Natural killer cell (primary cell): ENCODE data around the gene FAT1. TPM values are rescaled to one million over a fixed set of nuclear protein-coding genes. Genes with fewer than 3 reads are reported as not detected.

Experiments
- ATAC-seq, 3 donors: fragments of 150-1000 bp in 2 of 3; fragments of 200-7000 bp in 1 of 3; cut with Tn5 transposase; 1 replicate in 1 of 3; 2 replicates in 2 of 3; pipeline ENCODE4 v1.10.0; 2021; ENCODE audit warnings: mild to moderate bottlenecking in 2 of 3, moderate library complexity in 2 of 3
- DNase-seq, 2 donors: peaks; one replicate each; pipeline versions ENCODE4 v3.0.0 to v3.0.0-alpha.2; 2013 to 2021; ENCODE audit warnings: mixed read lengths in 1 of 2
- H3K27ac ChIP-seq: one replicate; pipeline ENCODE4 v1.5.1; 2013; ENCODE audit warnings: mild to moderate bottlenecking, low read length
- H3K27me3 ChIP-seq: one replicate; pipeline ENCODE4 v1.6.1; 2013; ENCODE audit warnings: low read length; ENCODE audit not compliant: control insufficient read depth, insufficient read depth
- H3K36me3 ChIP-seq: one replicate; pipeline ENCODE4 v1.6.1; 2013; ENCODE audit warnings: low read length; ENCODE audit not compliant: control insufficient read depth, insufficient read depth
- H3K4me1 ChIP-seq: one replicate; pipeline ENCODE4 v1.6.1; 2013; ENCODE audit warnings: low read length; ENCODE audit not compliant: control insufficient read depth, insufficient read depth
- H3K4me3 ChIP-seq: one replicate; pipeline ENCODE4 v1.5.1; 2013; ENCODE audit warnings: low read length
- H3K9me3 ChIP-seq: one replicate; pipeline ENCODE4 v1.6.1; 2013; ENCODE audit warnings: low read length; ENCODE audit not compliant: control insufficient read depth, insufficient read depth
- H3K27ac Mint-ChIP-seq, 2 donors: one replicate each; pipeline ENCODE4 v1.8.0; 2022; ENCODE audit warnings: mild to moderate bottlenecking in 2 of 2, mixed read lengths in 2 of 2, moderate library complexity in 1 of 2
- H3K27me3 Mint-ChIP-seq, 2 donors: one replicate each; pipeline ENCODE4 v1.8.0; 2022; ENCODE audit warnings: low read depth in 2 of 2, mixed read lengths in 2 of 2
- H3K36me3 Mint-ChIP-seq: one replicate; pipeline ENCODE4 v1.8.0; 2022; ENCODE audit warnings: mixed read lengths
- H3K4me1 Mint-ChIP-seq, 2 donors: one replicate each; pipeline ENCODE4 v1.8.0; 2022; ENCODE audit warnings: mixed read lengths in 2 of 2
- H3K4me3 Mint-ChIP-seq: one replicate; pipeline ENCODE4 v1.8.0; 2022; ENCODE audit warnings: mild to moderate bottlenecking, moderate library complexity, mixed read lengths
- H3K9me3 Mint-ChIP-seq, 2 donors: one replicate each; pipeline ENCODE4 v1.8.0; 2022; ENCODE audit warnings: mixed read lengths in 2 of 2
- CTCF ChIP-seq: fragments of 200-600 bp; IDR thresholded peaks from one replicate; pipeline ENCODE4 v1.8.0; 2022; ENCODE audit warnings: antibody characterized with exemption
- WGBS: methylation state at CpG from one replicate; pipeline ENCODE4 v1.1.7; 2013; ENCODE audit warnings: missing lambda C conversion rate; ENCODE audit not compliant: insufficient coverage; 5-methylcytosine and 5-hydroxymethylcytosine counted together
- intact Hi-C: fragments of 100-400 bp; cut with micrococcal nuclease; formaldehyde crosslinking; loops from one replicate; pipeline ENCODE4 v1.14.2; 2022
- total RNA-seq, 4 donors: library from RNA; stranded (reverse); fragments of 120-200 nt in 1 of 4; gene quantifications; one replicate each; pipeline versions ENCODE4 v1.2.3 to v1.2.4, GENCODE V29; 2013 to 2022

The FAT1 gene
- total RNA-seq, 3 donors from 2014 or later (not counting 1 experiment from before 2014, with no cell fraction given), result not detected

GRCh38 chr4:186553717-186554116, 169.9 kb downstream of the FAT1 start:
- Histone ChIP-seq H3K36me3 (no peaks in the 10 kb centered on the region), H3K9me3 (no peaks in the 10 kb centered on the region), H3K4me1 (no peaks in the 10 kb centered on the region), H3K27me3 (peaks cover 7% of the 10 kb centered on the region), H3K4me3 (no peak overlapping the region), H3K27ac (no peak overlapping the region)
- peaks cover 0 to 7% of the 10 kb centered on the region in 2 donors for H3K9me3 Mint-ChIP-seq
- 68% methylated on average over 12 of the region's 13 CpGs for WGBS
- no peak for TF ChIP-seq CTCF
- intact Hi-C loops, result no loop called here
- H3K27me3 Mint-ChIP-seq, result peaks cover 4 to 6% of the 10 kb centered on the region in 2 donors
- H3K4me1 Mint-ChIP-seq, result no peaks in the 10 kb centered on the region
- H3K4me3 Mint-ChIP-seq, result no peak overlapping the region
- H3K27ac Mint-ChIP-seq, result no peak overlapping the region
- DNase-seq (no peak), ATAC-seq (no peak)
- no peaks in the 10 kb centered on the region for H3K36me3 Mint-ChIP-seq

GRCh38 chr4:186551849-186552248, 171.8 kb downstream of the FAT1 start:
- H3K9me3 Mint-ChIP-seq, result peaks cover 6 to 12% of the 10 kb centered on the region in 2 donors
- no peak overlapping the region for H3K27ac Mint-ChIP-seq
- no peak overlapping the region for H3K4me3 Mint-ChIP-seq
- Histone ChIP-seq H3K4me3 (no peak overlapping the region), H3K36me3 (no peaks in the 10 kb centered on the region), H3K27ac (no peak overlapping the region), H3K4me1 (no peaks in the 10 kb centered on the region), H3K9me3 (no peaks in the 10 kb centered on the region), H3K27me3 (peaks cover 7% of the 10 kb centered on the region)
- peaks cover 4 to 6% of the 10 kb centered on the region in 2 donors for H3K27me3 Mint-ChIP-seq
- no peaks in the 10 kb centered on the region for H3K36me3 Mint-ChIP-seq
- DNase-seq, result no peak
- TF ChIP-seq CTCF, result no peak
- intact Hi-C loops, result no loop called here
- 92% methylated on average over 1 of the region's 2 CpGs for whole genome bisulfite sequencing
- no peak for ATAC-seq
- peaks cover 0 to 6% of the 10 kb centered on the region in 2 donors for H3K4me1 Mint-ChIP-seq

GRCh38 chr4:186545436-186545835, 178.2 kb downstream of the FAT1 start:
- Histone ChIP-seq H3K27me3 (no peaks in the 10 kb centered on the region), H3K36me3 (no peaks in the 10 kb centered on the region), H3K4me3 (no peak overlapping the region), H3K27ac (no peak overlapping the region), H3K4me1 (no peaks in the 10 kb centered on the region), H3K9me3 (peaks cover 3% of the 10 kb centered on the region)
- H3K27ac Mint-ChIP-seq, result no peak overlapping the region
- H3K4me3 Mint-ChIP-seq, result no peak overlapping the region
- 79% methylated on average over 7 of the region's 7 CpGs for WGBS
- H3K4me1 Mint-ChIP-seq, result peaks cover 0 to 6% of the 10 kb centered on the region in 2 donors
- intact Hi-C loops, result no loop called here
- no peak for DNase-seq
- no peaks in the 10 kb centered on the region for H3K36me3 Mint-ChIP-seq
- no peak for ATAC-seq
- no peak for TF ChIP-seq CTCF
- peaks cover 14 to 18% of the 10 kb centered on the region in 2 donors for H3K9me3 Mint-ChIP-seq
- no peaks in the 10 kb centered on the region for H3K27me3 Mint-ChIP-seq

GRCh38 chr4:186543206-186543605, 180.4 kb downstream of the FAT1 start:
- H3K36me3 Mint-ChIP-seq, result no peaks in the 10 kb centered on the region
- H3K9me3 Mint-ChIP-seq, result peaks cover 13 to 20% of the 10 kb centered on the region in 2 donors

More at GRCh38 chr4:186543206-186543605, 180.4 kb downstream of the FAT1 start:
- H3K4me1 Mint-ChIP-seq, result peaks cover 0 to 6% of the 10 kb centered on the region in 2 donors
- H3K4me1 ChIP-seq, result no peaks in the 10 kb centered on the region
- DNase-seq (no peak), ATAC-seq (no peak)
- no peak overlapping the region for H3K27ac ChIP-seq
- H3K27me3 Mint-ChIP-seq, result no peaks in the 10 kb centered on the region
- no peak overlapping the region for H3K4me3 Mint-ChIP-seq
- intact Hi-C loops, result no loop called here
- H3K27ac Mint-ChIP-seq, result no peak overlapping the region
- no peaks in the 10 kb centered on the region for H3K36me3 ChIP-seq
- peaks cover 3% of the 10 kb centered on the region for H3K9me3 ChIP-seq
- WGBS, result 92% methylated on average over 2 of the region's 2 CpGs
- no peaks in the 10 kb centered on the region for H3K27me3 ChIP-seq
- H3K4me3 ChIP-seq, result no peak overlapping the region
- no peak for TF ChIP-seq CTCF
